Activated CD4-positive, alpha-beta T cell treated with anti-CD3 and anti-CD28 coated beads, Interleukin-2, amount 50 U/mL, for 4 hours (primary cell): Measurements from ENCODE around the gene FIBIN.
"Not testable (repeated sequence)": the region's sequence is repeated elsewhere in the genome, so short reads cannot be mapped to it uniquely, and the experiment has no call there.

Experiments
- DNase-seq, 2 experiments: peaks; one replicate each; pipeline ENCODE4 v3.0.0-alpha.2; 2020

FIBIN gene

DNA sequence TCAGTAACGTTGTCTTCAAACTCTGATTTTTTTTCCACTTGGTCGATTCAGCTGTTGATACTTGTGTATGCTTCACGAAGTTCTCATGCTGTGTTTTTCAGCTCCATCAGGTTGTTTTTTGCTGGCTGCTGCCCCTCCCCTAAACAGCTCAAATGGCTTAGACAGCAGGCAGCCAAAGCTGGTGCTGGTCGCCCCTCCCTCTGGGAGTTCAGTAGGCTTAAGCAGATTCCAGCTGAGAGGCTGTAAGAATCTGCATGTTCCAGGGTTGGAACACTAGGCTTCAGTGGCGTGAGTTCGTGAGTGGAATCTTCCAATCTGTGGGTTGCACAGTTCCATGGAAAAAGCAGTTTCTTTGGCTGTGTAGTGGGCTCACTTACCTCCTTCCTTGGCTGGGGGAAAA, 10.3 kb upstream of the FIBIN start:
- DNase-seq: no peak

GRCh38 chr11:26985470-26985869, 8.4 kb upstream of the FIBIN start:
- no peak for DNase-seq

GRCh38 chr11:26985943-26986342, 8.0 kb upstream of the FIBIN start:
- DNase-seq: no peak

GRCh38 chr11:26987272-26987671, 6.6 kb upstream of the FIBIN start:
- DNase-seq: no peak

GRCh38 chr11:26987731-26988130, 6.2 kb upstream of the FIBIN start:
- no peak for DNase-seq

DNA sequence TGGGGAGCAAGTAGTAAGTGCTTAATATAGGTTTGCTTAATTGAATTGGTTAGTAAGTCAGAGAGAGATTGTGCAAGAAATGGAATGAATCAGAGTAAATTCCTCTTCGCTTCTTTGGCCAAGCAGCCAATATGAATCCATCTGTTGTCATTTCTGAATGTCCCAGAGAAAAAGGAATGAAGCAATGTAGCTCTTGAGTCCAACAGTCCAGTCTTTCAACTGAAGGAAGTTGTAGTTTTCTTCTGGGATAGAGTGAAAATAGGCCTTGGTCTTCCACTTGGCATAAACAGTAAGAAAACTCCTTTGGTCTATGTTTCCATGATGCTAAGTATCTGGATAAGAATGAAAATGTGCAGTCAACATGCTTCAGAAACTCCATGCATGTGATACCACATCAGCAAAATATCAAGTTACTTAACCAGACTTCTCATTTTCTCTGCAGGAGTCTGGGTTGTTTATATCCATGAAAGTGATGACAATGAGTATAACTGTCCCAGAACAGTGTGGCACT, 1.8 kb upstream of the FIBIN start:
- DNase-seq: no peak

DNA sequence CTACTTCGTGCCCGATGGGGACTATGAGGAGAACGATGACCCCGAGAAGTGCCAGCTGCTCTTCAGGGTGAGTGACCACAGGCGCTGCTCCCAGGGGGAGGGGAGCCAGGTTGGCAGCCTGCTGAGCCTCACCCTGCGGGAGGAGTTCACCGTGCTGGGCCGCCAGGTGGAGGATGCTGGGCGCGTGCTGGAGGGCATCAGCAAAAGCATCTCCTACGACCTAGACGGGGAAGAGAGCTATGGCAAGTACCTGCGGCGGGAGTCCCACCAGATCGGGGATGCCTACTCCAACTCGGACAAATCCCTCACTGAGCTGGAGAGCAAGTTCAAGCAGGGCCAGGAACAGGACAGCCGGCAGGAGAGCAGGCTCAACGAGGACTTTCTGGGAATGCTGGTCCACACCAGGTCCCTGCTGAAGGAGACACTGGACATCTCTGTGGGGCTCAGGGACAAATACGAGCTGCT, 751 bp downstream of the FIBIN start:
- no peak for DNase-seq

DNA sequence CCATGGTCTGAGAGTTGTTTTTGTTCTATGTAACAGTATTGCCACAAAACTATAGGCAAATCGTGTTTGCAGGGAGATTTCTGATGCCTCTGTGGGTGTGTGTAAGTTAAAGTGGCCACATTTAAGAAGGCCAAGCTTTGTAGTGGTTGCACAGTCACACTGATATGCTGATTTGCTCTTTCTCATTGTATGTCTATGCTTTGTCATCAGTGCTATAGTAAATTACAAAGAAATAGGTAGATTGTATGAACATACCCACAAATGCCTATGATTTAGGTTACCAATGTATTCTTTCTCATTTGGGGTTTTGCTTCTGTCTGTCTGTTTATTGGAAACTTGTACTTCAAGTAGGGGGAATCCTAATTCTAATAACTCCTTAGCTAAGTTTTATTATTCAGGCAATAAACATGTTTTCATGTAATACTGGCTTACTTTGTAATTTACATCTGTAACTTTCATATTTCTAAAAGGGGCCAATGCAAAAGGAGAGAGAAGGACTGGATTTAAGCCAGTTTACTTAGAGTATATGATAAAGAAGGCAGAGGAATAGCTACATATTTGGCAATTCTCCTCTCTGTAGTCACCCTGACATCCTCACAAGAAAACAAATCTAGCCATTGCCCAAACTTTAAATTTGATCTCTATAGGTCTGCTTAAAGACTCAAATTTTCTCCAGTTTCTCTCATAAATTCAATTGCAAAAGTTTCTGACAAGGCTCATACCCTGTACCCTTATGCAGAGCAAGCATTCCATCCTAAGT, 2.0 kb downstream of the FIBIN start:
- DNase-seq: no peak

DNA sequence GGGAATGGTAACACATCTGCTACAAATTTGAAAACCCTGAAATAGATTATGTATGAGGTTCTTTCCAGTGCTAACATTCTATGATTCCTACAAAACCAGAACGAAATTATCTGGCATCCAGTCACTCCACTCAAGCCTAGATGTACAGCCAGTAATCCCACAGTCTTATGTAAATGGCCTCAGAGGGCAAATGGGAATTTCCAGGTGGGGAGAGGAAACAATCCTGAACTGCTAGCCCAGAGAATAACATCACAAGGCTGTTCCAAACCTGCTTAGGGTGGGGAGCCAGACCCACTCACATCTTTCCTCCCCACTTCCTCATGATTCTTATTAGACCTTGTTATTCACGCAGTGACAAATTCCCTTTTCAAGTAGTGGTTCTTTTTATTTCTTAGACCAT, 3.5 kb downstream of the FIBIN start:
- no peak for DNase-seq

DNA sequence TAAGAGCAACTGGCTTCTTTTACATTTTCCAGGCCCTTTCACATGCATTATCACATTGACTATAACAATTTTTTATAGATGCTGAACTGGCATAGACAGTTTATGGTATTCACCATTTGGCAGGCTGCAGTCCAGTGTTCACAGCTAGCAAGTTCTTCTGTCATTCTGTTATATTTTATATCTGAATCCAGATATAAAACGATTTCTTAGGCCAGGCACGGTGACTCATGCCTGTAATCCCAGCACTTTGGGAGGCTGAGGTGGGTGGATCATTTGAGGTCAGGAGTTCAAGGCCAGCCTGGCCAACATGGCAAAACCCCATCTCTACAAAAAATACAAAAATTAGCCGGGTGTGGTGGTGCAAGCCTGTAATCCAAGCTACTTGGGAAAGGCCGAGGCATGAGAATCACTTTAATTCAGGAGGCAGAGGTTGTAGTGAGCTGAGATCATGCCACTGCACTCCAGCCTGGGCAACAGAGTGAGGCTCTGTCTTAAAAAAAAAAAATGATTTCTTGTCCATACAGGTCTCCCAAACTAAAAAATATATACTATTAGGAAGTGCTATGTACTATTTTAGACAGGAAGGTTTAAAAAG, 7.3 kb downstream of the FIBIN start:
- not testable (repeated sequence) for DNase-seq

GRCh38 chr11:27002431-27002830, 8.5 kb downstream of the FIBIN start:
- no peak for DNase-seq

DNA sequence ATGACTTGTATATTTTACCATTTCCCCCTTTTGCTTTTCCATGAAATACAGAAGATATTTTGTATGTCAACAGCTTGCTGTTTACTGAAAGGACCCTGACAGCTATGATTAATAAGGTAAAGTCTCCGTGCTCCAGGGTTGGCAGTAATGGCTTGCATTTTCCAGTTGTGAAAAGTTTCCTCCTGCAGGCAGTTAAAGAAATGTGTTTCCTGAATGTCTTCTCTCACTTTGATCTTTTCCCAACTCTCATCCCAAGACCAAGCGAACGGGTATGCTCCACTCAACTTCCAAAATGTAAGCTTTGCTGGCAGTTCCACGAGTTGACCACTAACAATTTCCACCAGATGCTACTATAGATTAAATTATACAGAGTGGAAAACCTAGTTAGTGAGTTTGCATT, 8.9 kb downstream of the FIBIN start:
- no peak for DNase-seq

DNA sequence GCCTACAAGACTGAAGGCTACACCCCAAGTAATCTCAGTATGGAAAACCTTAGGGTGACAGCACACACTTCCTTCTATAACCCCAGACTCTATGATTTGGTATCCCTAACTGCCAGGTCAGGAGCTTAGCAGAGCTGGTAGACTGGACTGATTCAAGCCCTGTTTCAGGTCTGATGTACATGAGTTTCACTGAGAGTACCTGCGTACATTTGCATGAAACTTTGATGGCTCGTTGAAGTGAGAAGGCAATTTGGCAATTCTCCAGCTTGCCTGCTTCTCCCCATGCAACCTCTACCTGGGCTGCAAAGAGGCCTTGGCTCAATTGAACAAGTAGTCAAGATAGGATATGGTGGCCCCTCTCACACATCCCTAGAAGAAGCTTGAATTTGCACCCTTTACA, 10.2 kb downstream of the FIBIN start:
- DNase-seq: no peak

- no peak for DNase-seq
Observed at GRCh38 chr11:27008811-27009535, 15.1 kb downstream of the FIBIN start.

- no peak for DNase-seq
Observed at GRCh38 chr11:27011560-27012233, 17.8 kb downstream of the FIBIN start.

DNA sequence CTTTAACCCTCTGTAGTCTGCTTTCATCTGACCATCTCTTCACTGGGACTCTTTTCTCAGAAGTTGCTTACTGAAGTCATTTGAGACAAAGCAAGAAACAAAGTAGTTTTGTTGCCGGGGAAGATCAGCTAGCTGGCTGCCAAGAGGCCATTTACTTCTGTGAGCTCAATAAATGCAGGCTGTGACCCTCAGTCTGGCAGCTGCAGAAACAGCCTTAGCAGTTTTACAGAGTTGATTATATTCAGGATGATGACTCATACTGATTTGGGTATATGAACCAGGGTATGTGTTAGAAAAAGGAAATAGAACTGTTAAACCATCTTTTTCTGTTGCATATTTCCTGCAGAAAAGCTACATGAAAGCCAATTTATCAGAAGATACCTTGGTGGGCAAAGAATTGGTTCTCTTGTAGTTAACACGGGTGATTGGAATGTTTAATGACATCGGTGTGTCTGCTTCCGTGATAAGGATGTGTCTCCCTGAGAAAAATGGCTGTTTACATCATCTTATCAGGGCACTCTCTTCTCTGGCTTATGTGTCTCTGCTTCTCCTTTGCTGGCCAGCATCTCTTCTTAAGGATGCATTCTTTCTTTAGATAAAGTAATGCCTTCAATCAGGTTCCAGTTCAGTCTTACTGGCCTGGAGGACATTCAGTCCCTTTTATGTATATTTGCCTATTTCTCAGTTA, 18.5 kb downstream of the FIBIN start:
- DNase-seq: no peak

GRCh38 chr11:27013781-27014361, 20.0 kb downstream of the FIBIN start:
- no peak for DNase-seq

DNA sequence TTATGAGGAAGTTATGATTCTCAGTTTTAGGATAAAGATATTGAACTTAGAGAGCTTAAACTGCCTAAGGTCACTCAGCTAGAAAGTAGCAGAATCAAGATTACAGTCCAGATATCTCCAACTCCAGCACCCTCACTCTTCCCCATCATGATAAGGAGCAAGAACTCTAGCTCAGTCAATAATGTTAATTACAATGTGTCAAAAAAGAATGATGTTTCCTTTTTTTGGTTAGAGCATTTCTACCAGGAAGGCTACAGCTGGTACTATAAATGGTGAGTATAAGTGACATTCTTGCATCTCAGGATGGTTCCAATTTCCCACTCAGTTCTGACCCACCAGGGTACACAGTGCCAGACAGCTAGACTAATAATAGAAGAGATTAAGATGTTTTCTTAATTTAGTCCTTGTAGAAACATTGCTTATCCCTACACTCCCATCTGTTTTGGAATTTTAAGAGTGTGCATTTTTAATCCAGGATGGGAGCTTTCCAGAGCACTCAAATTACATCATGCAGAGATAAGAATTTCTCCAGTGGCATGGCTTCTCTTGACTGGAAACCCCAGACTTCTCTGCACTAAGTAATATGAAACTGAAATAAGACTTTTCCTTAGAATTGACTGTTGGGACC, 25.1 kb downstream of the FIBIN start:
- no peak for DNase-seq

- no peak for DNase-seq
Observed at GRCh38 chr11:27020751-27021150, 26.8 kb downstream of the FIBIN start.

DNA sequence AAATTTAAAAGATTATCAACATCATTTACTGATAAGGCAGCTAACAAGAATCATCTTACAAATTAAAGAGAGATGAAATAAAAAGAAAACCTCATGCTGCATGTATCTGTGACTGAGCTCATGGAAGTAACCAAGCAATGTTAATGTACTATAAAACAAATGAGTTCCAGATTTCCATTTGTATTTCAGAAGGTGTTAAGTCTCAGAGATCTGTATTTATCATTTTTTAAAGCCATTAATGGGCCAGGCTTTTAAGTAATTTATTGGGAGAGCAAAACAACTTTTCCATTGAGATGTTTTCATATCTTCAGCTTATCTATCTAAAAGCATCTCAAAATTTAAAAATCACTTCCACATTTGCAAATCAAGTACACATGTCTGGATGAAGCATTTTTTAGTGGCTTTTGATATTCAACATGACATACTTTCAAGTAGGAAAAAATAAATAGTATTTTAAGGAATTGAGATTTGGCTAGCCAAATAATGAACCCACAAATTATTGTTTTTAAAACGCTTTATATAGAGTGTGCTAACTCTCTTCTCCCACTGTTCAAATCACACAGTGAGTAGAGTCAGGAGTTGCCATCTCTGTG, 28.8 kb downstream of the FIBIN start:
- no peak for DNase-seq

GRCh38 chr11:27024865-27025264, 31.0 kb downstream of the FIBIN start:
- DNase-seq: no peak
